Tibial artery (tissue), 4 donors: ENCODE measurements around the gene LRRC37B.
"Not testable (repeated sequence)": the region's sequence is repeated elsewhere in the genome, so short reads cannot be mapped to it uniquely, and the experiment has no call there.

ENCODE experiments used
- DNase-seq, 2 donors: peaks; one replicate each; pipeline ENCODE4 v3.0.0-alpha.2; 2019
- H3K27ac ChIP-seq, 2 donors: fragments of 200-600 bp; sonication (generic) in 1 of 2; 1 replicate in 1 of 2; 2 replicates in 1 of 2; pipeline ENCODE4 v1.5.1; 2018 to 2019; ENCODE audit warnings: mild to moderate bottlenecking in 1 of 2
- H3K27me3 ChIP-seq, 2 donors: fragments of 200-600 bp; sonication (generic) in 1 of 2; one replicate each; pipeline versions ENCODE4 v1.5.1 to v1.6.0; 2016 to 2019
- H3K36me3 ChIP-seq, 3 donors: fragments of 200-600 bp; sonication (generic) in 2 of 3; one replicate each; pipeline ENCODE4 v1.5.1; 2016 to 2019; ENCODE audit warnings: mild to moderate bottlenecking in 2 of 3
- H3K4me1 ChIP-seq, 4 donors: fragments of 200-600 bp; sonication (generic) in 2 of 4; 1 replicate in 3 of 4; 2 replicates in 1 of 4; pipeline ENCODE4 v1.5.1; 2016 to 2019
- H3K4me3 ChIP-seq, 2 donors: fragments of 200-600 bp; sonication (generic) in 1 of 2; 1 replicate in 1 of 2; 2 replicates in 1 of 2; pipeline ENCODE4 v1.5.1; 2018 to 2019; ENCODE audit warnings: mild to moderate bottlenecking in 2 of 2
- H3K9me3 ChIP-seq, 3 donors: fragments of 200-600 bp; sonication (generic) in 1 of 3; one replicate each; pipeline ENCODE4 v1.5.1; 2016 to 2019
- CTCF ChIP-seq, 2 experiments: fragments of 200-600 bp in 1 of 2; fragments of 450-650 bp in 1 of 2; IDR thresholded peaks; one replicate each; pipeline ENCODE4 v1.5.1; 2017 to 2019; ENCODE audit warnings: antibody characterized with exemption in 2 of 2, mild to moderate bottlenecking in 1 of 2, moderate library complexity in 1 of 2
- intact Hi-C: fragments of 100-400 bp; cut with DNase I; formaldehyde crosslinking; loops from one replicate; pipeline ENCODE4 v1.15.0; 2023; ENCODE audit warnings: low total_unique reads

Gene LRRC37B

GRCh38 chr17:32006957-32007462 lies at the start of gene LRRC37B:
Gene LRRC37B (plus strand): TSS chr17:32007383. CDS start chr17:32021393, 14,010 bp downstream.
- DNase-seq: peak; percentile 88 to 92
- peak within 1 kb of the TSS; percentile 76 to 77 for H3K27ac ChIP-seq
- intact Hi-C loops: loop anchor here (10.0 kb wide), 1 partner anchor 128 kb away; no protein-coding TSS in a partner anchor

GRCh38 chr17:31964131-31964530 lies 43.1 kb upstream of the LRRC37B start:
- intact Hi-C loops, H3K27ac ChIP-seq: not testable (repeated sequence)
- H3K36me3 ChIP-seq: peaks cover 15 to 65% (median 24%) of the 10 kb centered on the region in 3 donors

More at GRCh38 chr17:32006957-32007462, at the start of gene LRRC37B:
- H3K4me3 ChIP-seq: peak within 1 kb of the TSS; percentile 71
- TF ChIP-seq CTCF (IDR thresholded peaks at IDR 0.05): peak; percentile 96 to 98
- H3K27me3 ChIP-seq: no peaks in the 10 kb centered on the region
- H3K36me3 ChIP-seq: no peaks in the 10 kb centered on the region
- peaks cover 0 to 19% (median 14%) of the 10 kb centered on the region in 4 donors for H3K4me1 ChIP-seq
- H3K9me3 ChIP-seq: no peaks in the 10 kb centered on the region

GRCh38 chr17:31967648-31968047 lies 39.5 kb upstream of the LRRC37B start:
- Histone ChIP-seq H3K9me3 (no peaks in the 10 kb centered on the region), H3K27me3 (no peaks in the 10 kb centered on the region), H3K36me3 (peaks cover 15 to 46% (median 26%) of the 10 kb centered on the region in 3 donors), H3K4me1 (no peaks in the 10 kb centered on the region), H3K4me3 (no peak overlapping the region), H3K27ac (no peak overlapping the region)
- intact Hi-C loops: no loop called here
- TF ChIP-seq CTCF (IDR thresholded peaks at IDR 0.05): no peak
- no peak for DNase-seq

More at GRCh38 chr17:31964131-31964530, 43.1 kb upstream of the LRRC37B start:
- not testable (repeated sequence) for H3K4me3 ChIP-seq, H3K9me3 ChIP-seq, H3K27me3 ChIP-seq, DNase-seq, H3K4me1 ChIP-seq

- H3K27me3 ChIP-seq, DNase-seq, intact Hi-C loops, H3K4me1 ChIP-seq, H3K4me3 ChIP-seq, H3K27ac ChIP-seq, H3K9me3 ChIP-seq: not testable (repeated sequence)
- H3K36me3 ChIP-seq: peaks cover 26 to 48% (median 43%) of the 10 kb centered on the region in 3 donors
Observed at GRCh38 chr17:31970416-31970815, 36.8 kb upstream of the LRRC37B start.

- H3K36me3 ChIP-seq: peaks cover 26 to 44% (median 40%) of the 10 kb centered on the region in 3 donors
- H3K4me3 ChIP-seq, H3K27me3 ChIP-seq, H3K4me1 ChIP-seq, H3K9me3 ChIP-seq, intact Hi-C loops, DNase-seq, H3K27ac ChIP-seq: not testable (repeated sequence)
Observed at GRCh38 chr17:31974269-31975071, 32.7 kb upstream of the LRRC37B start.

- H3K27ac ChIP-seq, H3K4me1 ChIP-seq, H3K9me3 ChIP-seq, H3K27me3 ChIP-seq, H3K4me3 ChIP-seq, intact Hi-C loops, DNase-seq: not testable (repeated sequence)
- peaks cover 26 to 44% (median 37%) of the 10 kb centered on the region in 3 donors for H3K36me3 ChIP-seq
Observed at GRCh38 chr17:31975391-31975790, 31.8 kb upstream of the LRRC37B start.

- H3K4me1 ChIP-seq, intact Hi-C loops, H3K27me3 ChIP-seq, DNase-seq, H3K27ac ChIP-seq, H3K9me3 ChIP-seq, H3K4me3 ChIP-seq: not testable (repeated sequence)
- H3K36me3 ChIP-seq: peaks cover 74 to 98% (median 81%) of the 10 kb centered on the region in 3 donors
Observed at GRCh38 chr17:31991821-31992220, 15.4 kb upstream of the LRRC37B start.

- intact Hi-C loops: no loop called here
- no peak overlapping the region for H3K27ac ChIP-seq
- no peak overlapping the region for H3K4me3 ChIP-seq
- H3K36me3 ChIP-seq: peaks cover 61 to 72% (median 61%) of the 10 kb centered on the region in 3 donors
- no peak for TF ChIP-seq CTCF (IDR thresholded peaks at IDR 0.05)
- no peaks in the 10 kb centered on the region for H3K4me1 ChIP-seq
- no peaks in the 10 kb centered on the region for H3K9me3 ChIP-seq
- no peaks in the 10 kb centered on the region for H3K27me3 ChIP-seq
- no peak for DNase-seq
Observed at GRCh38 chr17:31997005-31997404, 10.2 kb upstream of the LRRC37B start.
